Duodenal mucosa (tissue), 2 donors: Measurements from ENCODE around the gene PNMA5.
"Not testable (repeated sequence)": the region's sequence is repeated elsewhere in the genome, so short reads cannot be mapped to it uniquely, and the experiment has no call there.

Experiments used
- H3K27ac ChIP-seq: one replicate; pipeline ENCODE4 v1.7.0; 2013; ENCODE audit warnings: low read depth, low read length
- H3K27me3 ChIP-seq, 2 donors: one replicate each; pipeline ENCODE4 v1.7.0; 2013; ENCODE audit warnings: low read length in 2 of 2, control low read depth in 1 of 2; ENCODE audit not compliant: insufficient read depth in 2 of 2, control insufficient read depth in 1 of 2
- H3K36me3 ChIP-seq, 2 donors: one replicate each; pipeline ENCODE4 v1.7.0; 2013; ENCODE audit warnings: low read length in 2 of 2, control low read depth in 1 of 2; ENCODE audit not compliant: insufficient read depth in 2 of 2, control insufficient read depth in 1 of 2
- H3K4me1 ChIP-seq, 2 donors: one replicate each; pipeline ENCODE4 v1.7.0; 2013; ENCODE audit warnings: low read length in 2 of 2, control low read depth in 1 of 2; ENCODE audit not compliant: insufficient read depth in 2 of 2, control insufficient read depth in 1 of 2
- H3K4me3 ChIP-seq, 2 donors: one replicate each; pipeline ENCODE4 v1.7.0; 2013; ENCODE audit warnings: low read length in 2 of 2, low read depth in 1 of 2
- H3K9ac ChIP-seq, 2 donors: one replicate each; pipeline ENCODE4 v1.7.0; 2013; ENCODE audit warnings: low read length in 2 of 2, low read depth in 1 of 2
- H3K9me3 ChIP-seq, 2 donors: one replicate each; pipeline ENCODE4 v1.7.0; 2013; ENCODE audit warnings: low read length in 2 of 2, control low read depth in 1 of 2; ENCODE audit not compliant: control insufficient read depth in 1 of 2

The PNMA5 gene

GRCh38 chrX:152993933-152994332 is at the start of gene PNMA5:
Gene PNMA5, minus strand, starts transcription at chrX:152994116. Its CDS starts 2,518 bp downstream, at chrX:152991598.
- Histone ChIP-seq H3K27ac (no peak within 1 kb of the TSS), H3K4me3 (no peak within 1 kb of the TSS), H3K4me1 (no peaks in the 10 kb centered on the region), H3K36me3 (no peaks in the 10 kb centered on the region), H3K27me3 (no peaks in the 10 kb centered on the region), H3K9me3 (no peaks in the 10 kb centered on the region), H3K9ac (no peak within 1 kb of the TSS)

GRCh38 chrX:153032397-153033118 is 38.6 kb upstream of the PNMA5 start:
- peak overlapping the region; percentile 18 to 33 for H3K9ac ChIP-seq
- H3K27ac ChIP-seq = no peak overlapping the region
- H3K4me1 ChIP-seq = no peaks in the 10 kb centered on the region
- no peaks in the 10 kb centered on the region for H3K9me3 ChIP-seq
- no peaks in the 10 kb centered on the region for H3K36me3 ChIP-seq
- H3K4me3 ChIP-seq = peak overlapping the region; percentile 54 to 56
- no peaks in the 10 kb centered on the region for H3K27me3 ChIP-seq

- Histone ChIP-seq H3K9ac (no peak overlapping the region), H3K27me3 (no peaks in the 10 kb centered on the region), H3K4me1 (no peaks in the 10 kb centered on the region), H3K4me3 (no peak overlapping the region), H3K9me3 (no peaks in the 10 kb centered on the region), H3K27ac (no peak overlapping the region), H3K36me3 (no peaks in the 10 kb centered on the region)
Measured at GRCh38 chrX:153030801-153031200, 36.9 kb upstream of the PNMA5 start.

GRCh38 chrX:153029875-153030274 is 36.0 kb upstream of the PNMA5 start:
- Histone ChIP-seq H3K9me3 (no peaks in the 10 kb centered on the region), H3K4me1 (no peaks in the 10 kb centered on the region), H3K4me3 (no peak overlapping the region), H3K9ac (no peak overlapping the region), H3K27ac (no peak overlapping the region), H3K27me3 (no peaks in the 10 kb centered on the region), H3K36me3 (no peaks in the 10 kb centered on the region)

- no peaks in the 10 kb centered on the region for H3K27me3 ChIP-seq
Measured at GRCh38 chrX:153029162-153029561, 35.2 kb upstream of the PNMA5 start.

GRCh38 chrX:153028487-153028886 is 34.6 kb upstream of the PNMA5 start:
- H3K36me3 ChIP-seq, H3K27me3 ChIP-seq, H3K4me1 ChIP-seq, H3K4me3 ChIP-seq, H3K27ac ChIP-seq, H3K9me3 ChIP-seq, H3K9ac ChIP-seq: not testable (repeated sequence)

More at GRCh38 chrX:153029162-153029561, 35.2 kb upstream of the PNMA5 start:
- Histone ChIP-seq H3K36me3 (no peaks in the 10 kb centered on the region), H3K4me3 (no peak overlapping the region), H3K27ac (no peak overlapping the region), H3K9me3 (no peaks in the 10 kb centered on the region), H3K4me1 (no peaks in the 10 kb centered on the region), H3K9ac (no peak overlapping the region)

- not testable (repeated sequence) for H3K27me3 ChIP-seq, H3K27ac ChIP-seq, H3K4me1 ChIP-seq, H3K4me3 ChIP-seq, H3K36me3 ChIP-seq, H3K9ac ChIP-seq, H3K9me3 ChIP-seq
Measured at GRCh38 chrX:153026501-153026900, 32.6 kb upstream of the PNMA5 start.

GRCh38 chrX:153019166-153019565 is 25.2 kb upstream of the PNMA5 start:
- no peaks in the 10 kb centered on the region for H3K27me3 ChIP-seq
- H3K9me3 ChIP-seq = no peaks in the 10 kb centered on the region
- H3K4me3 ChIP-seq = no peak overlapping the region
- no peaks in the 10 kb centered on the region for H3K36me3 ChIP-seq
- no peak overlapping the region for H3K9ac ChIP-seq
- no peaks in the 10 kb centered on the region for H3K4me1 ChIP-seq
- H3K27ac ChIP-seq = no peak overlapping the region

GRCh38 chrX:153017174-153017573 is 23.3 kb upstream of the PNMA5 start:
- not testable (repeated sequence) for H3K27me3 ChIP-seq, H3K27ac ChIP-seq, H3K4me3 ChIP-seq, H3K36me3 ChIP-seq, H3K9me3 ChIP-seq, H3K4me1 ChIP-seq, H3K9ac ChIP-seq

GRCh38 chrX:153004780-153005179 is 10.9 kb upstream of the PNMA5 start:
- Histone ChIP-seq H3K9me3 (no peaks in the 10 kb centered on the region), H3K4me1 (no peaks in the 10 kb centered on the region), H3K27ac (no peak overlapping the region), H3K36me3 (no peaks in the 10 kb centered on the region), H3K9ac (no peak overlapping the region), H3K4me3 (no peak overlapping the region), H3K27me3 (no peaks in the 10 kb centered on the region)
